NCI-H460 (cell line): Measurements from ENCODE around the gene CACNB4. TPM values are rescaled to one million over a fixed set of nuclear protein-coding genes. Genes with fewer than 3 reads are reported as not detected.

Experiments used
- DNase-seq: peaks from one replicate; pipeline ENCODE4 v3.0.0-alpha.2; 2016; ENCODE audit warnings: low read depth; ENCODE audit errors: extremely low read depth
- total RNA-seq: library from RNA; depleted of rRNA; stranded (reverse); fragments of >200 nt; shearing (Covaris generic); gene quantifications from 2 replicates; pipeline ENCODE4 v1.2.3, GENCODE V29; 2014

Gene CACNB4
- total RNA-seq, 1 experiment from 2014 or later, result 0.20 TPM

DNA sequence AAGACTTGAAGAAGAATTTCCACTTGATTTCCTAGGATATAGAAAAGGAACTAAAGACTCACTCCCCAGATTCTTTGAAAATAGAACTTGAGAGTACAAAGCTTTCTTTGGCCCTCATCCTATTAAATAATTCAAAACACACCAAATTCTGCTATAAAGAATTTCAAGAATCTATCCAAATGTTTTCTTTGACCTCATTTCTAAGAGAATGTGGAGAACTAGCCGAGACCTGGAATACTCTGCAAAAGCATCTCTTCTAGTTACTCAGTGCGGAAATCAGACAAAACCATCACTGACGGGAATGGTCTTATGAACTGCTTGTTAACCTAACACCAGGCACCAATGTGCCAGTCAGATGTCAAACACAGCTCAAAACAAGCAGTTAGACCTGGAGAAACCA lies 226.4 kb downstream of the CACNB4 start:
- no peak for DNase-seq

DNA sequence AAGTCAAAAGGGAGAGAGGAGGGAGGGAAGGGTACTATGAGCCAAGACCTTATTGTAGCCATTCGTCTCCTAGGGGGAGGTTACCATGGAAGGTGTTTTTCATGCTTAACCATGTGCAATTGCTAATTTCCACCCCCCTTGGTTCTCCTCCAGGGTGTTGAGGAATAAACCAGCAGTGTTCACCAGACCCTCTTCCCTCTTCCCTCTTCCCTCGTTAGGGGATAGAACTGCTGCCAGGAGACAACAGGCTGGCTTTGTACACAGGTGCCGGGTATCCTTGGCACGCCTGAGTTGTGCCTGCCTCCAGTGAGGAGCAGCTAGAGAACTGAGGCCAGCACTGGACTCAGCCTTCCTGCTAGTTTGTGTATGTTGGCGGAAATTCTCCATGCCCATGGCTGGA lies 229.6 kb downstream of the CACNB4 start:
- no peak for DNase-seq

DNA sequence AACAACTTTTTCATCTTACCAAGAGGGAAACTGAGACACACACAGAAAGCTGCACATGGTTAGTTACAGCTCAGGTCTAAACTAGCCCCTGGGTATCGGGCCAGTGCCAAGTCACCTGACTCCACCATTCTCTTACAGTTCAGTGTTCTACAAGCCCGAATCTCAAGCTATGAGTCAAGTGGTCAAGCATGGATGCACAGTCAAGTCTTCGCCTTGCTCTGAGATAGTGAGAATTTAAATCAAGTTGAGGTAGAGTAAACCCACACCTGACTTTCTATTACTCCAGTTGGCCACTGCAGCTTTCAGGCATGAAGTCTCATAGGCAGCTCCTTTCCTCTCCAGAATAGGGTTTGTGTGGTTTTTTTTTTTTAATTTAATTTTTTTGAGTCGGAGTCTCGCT lies 236.1 kb downstream of the CACNB4 start:
- no peak for DNase-seq

DNA sequence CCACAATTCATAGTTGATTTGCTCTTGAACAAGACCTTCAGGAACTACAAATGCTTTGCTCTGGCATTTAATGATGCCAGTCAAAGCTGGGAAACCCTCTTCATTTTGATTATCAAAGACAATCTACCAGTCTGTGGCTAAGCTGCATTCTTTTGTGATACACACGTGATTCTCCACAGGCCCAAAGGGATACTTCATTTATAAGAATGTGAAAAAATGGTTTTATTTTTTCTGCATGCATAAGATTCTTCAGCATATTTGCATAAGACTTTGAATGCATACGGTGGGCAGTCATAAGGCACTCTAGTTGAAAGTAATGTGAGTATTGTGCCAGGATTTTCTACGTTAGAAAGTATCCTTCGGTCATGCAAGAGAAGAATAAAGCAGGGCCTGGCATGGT lies 237.7 kb downstream of the CACNB4 start:
- DNase-seq, result no peak

DNA sequence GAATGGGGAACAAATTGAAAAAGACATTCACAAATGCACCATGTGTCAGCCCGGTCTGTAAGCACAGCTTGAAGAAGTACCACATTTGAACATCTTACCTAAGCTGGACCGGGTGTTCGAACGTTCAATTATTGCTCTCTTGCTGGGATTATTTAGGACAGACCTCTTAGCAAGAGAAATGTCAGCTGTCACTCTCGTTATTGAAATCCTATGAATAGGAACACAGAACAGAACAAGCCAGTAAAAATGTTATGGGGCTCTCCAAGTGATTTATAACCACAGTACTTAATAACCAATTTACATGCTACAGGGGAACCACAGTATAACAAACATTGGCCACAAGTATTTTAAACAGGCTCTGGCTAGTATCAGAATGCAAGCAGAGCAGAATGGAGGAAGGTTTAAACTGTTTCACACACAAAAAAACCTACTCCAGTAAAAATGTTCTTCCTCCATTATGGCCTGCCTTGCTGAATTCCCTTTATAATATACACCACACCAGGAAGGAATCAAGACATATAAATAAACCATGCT lies 238.2 kb downstream of the CACNB4 start:
- no peak for DNase-seq

DNA sequence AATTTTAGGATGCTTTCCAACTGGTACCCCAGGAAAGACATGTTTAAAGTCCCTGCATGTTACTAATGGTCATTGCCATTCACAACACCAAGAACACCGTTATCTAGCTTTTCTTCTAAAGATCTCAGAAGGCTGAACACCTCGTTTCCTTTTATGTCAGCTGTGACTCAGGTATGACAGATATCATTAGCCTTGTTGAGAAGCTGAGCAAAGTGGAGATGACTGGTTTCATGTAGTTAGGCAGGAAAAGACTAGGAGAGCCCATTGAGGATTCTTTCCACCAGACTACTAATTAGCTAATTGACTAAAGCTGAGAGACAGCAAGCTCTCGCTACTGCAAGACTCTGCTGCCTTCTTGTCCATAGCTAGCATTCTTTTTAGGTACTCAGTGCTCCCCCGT lies 238.6 kb downstream of the CACNB4 start:
- DNase-seq, result no peak

DNA sequence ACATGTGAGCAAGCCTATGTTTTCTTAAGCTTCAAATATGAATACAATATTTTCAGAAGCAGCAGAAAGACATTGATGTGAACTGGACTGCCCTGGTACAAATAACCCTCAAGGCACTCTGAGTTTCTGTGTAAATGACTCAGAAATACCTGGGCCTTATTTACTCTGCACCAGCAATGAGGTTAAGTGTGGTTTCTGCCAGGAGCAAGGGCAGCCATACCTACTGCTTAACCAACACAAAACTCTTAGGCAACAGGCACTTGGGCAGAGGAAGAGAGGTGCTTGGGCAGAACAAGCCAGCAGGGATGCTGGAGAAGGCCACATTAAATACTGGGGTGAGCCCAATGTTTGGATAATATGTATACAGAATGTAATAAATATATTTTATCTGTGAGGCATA lies 241.2 kb downstream of the CACNB4 start:
- no peak for DNase-seq

DNA sequence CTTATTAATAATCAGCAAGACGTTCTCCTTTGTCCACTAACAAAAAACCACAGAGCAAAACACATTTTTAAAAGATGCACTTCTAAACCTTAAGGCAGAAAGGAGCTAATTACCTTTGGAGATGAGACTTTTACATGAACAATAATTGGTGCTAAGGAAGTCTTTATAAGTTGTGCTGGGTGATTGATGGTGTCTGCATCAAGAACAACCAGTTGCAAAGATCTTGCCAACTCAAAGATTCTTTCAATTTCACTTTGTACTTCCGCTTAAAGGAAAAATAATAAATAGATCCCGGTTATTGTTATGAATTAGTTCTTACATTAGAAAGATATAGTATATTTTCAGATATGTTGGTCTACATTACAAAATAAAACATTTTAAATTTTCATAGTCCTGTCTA lies 243.7 kb downstream of the CACNB4 start:
- DNase-seq, result no peak

DNA sequence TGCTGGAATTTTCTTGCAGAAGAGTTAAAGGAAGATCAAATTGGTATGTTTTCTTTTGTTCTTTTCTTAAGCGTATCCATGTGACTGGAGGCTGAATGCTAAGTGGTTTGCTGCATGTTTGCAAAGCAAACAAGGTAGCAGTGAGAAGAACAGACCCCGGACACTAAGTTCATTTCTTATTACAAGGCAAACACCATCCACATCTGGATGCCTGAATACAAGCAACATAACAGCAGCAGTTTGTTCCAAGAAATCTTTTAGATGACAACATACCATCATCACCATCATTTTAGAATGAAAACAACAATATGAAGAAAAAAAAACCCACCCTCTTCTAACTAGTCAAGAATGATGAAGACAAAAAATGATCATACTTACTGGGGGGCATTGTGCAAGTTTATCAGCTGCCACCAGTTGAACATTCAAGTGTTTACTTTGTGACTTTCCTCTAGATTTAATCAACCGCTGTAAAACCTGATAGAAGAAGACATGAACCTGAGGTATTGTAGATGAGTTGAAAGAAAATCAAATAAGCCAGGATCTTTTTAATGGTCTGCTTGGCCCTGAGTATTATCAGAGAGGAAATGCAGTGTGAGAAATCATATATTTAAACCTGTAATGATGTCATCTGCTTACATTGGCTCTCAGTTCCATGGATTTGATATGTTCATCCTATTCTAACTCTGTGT lies 245.6 kb downstream of the CACNB4 start:
- DNase-seq, result no peak

DNA sequence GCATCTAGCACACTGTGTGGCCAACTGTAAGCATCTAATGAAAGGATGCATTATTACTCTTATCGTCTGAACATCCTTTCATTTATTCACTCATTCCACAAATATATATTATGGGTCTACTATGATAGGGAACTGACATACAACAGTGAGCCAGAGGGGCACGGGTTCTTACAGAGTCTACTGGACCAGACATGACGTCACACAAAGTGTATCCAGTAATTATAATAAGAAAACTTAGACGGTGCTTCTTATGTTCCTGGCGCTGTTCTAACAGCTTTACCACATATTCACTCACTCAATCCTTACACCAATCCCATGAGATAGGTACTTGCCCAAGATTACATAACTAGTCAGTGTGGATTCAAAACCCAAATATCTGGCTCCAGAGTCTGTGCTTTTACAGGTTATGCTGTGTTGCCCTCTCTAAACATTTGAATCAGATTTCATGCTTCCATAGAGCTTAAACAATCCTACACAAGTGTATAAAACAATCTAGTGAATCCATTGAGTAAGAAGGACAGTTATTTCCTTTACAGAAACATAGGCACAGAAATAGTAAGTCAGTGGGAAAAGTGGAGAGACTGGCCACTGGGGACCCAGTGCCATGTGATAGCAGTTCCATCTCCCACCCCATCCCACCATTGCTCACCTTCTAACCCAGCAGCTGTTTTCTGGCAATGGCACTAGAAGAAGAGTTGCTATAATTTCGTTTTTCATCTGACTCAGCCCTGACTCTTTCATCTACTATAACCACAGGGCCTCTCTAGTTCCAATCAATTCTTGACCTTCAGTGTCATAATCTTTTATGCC lies 246.4 kb downstream of the CACNB4 start:
- no peak for DNase-seq

DNA sequence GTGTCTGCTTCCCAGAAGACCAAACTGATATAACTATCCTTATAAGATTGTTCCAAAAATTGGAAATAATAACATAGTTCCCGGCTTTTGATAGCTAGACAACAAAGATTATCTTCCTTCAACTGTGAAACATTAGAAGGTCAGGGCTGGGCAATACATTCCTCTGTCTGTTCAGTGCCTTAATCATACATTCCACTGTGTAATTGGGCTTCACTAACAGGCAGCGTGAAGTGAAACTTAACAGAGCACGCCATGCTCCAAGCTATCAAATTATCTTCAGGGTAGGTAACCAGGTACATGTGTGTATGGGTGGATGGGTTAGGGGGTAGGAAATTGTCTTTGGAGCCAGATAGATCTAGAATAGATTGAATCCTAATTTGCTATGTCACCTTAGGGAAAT lies 247.1 kb downstream of the CACNB4 start:
- no peak for DNase-seq

DNA sequence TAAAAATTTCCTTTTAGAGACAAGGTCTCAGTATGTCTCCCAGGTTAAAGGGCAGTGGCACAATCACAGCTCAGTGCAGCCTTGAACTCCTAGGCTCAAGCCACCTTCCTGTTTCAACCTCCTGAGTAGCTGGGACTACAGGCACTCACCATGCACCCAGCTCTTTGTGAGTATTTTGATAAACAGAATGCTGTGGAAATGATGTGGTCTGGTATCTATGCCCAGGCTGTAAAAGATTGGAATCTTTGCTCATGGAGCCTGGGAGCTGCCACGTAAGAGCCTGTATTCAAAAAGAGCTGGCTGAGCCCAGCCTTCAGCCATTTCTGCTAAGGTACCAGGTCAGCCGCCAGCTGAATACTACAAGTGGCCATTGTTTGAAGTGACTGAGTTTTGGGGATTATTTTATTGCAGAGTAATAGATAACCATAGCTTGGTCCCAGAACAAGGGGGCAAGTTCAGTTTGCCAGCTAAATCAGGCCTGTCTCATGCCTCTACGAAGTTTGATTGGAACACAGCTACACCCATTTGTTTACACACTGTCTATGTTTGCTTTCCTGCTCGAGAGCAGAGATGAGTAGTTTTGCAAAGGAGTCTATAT lies 249.3 kb downstream of the CACNB4 start:
- DNase-seq, result no peak

DNA sequence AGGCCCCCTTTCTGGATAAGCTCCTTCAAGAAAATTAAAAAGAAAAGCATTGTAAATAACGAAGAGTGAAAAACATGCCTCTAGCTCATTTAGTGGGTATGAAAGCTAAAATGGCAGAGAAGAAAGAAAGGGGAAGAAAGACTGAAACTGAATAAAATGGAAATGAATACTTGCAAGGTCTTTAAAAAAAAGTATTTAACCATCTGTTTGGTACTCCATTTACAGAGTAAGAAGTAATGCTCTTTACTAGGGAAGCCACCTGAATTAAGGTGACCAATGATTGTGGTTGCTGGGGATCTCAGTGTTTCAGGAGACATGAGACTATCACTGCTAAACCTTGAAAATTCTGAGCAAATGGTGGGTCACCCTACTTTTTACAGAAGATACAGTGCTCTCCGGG lies 253.0 kb downstream of the CACNB4 start:
- no peak for DNase-seq

DNA sequence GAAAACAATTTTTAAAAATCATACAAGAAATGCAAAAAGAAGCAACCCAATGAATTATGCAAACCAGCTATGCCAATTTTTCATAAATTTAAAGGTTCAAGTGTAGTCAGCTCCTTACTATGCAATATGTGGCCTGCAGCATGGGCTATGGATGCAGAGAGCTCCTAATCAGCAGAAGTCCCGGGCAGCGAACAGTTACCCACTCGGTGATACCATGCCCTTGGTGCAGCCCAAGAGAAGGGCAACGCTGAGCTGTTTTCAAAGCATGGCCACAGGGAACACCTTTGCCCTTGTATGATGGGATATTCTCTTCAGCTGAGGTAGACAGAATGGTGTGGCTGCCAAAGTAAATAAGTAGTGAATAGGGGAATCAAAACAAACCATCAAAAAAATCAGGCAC lies 253.4 kb downstream of the CACNB4 start:
- DNase-seq, result no peak

DNA sequence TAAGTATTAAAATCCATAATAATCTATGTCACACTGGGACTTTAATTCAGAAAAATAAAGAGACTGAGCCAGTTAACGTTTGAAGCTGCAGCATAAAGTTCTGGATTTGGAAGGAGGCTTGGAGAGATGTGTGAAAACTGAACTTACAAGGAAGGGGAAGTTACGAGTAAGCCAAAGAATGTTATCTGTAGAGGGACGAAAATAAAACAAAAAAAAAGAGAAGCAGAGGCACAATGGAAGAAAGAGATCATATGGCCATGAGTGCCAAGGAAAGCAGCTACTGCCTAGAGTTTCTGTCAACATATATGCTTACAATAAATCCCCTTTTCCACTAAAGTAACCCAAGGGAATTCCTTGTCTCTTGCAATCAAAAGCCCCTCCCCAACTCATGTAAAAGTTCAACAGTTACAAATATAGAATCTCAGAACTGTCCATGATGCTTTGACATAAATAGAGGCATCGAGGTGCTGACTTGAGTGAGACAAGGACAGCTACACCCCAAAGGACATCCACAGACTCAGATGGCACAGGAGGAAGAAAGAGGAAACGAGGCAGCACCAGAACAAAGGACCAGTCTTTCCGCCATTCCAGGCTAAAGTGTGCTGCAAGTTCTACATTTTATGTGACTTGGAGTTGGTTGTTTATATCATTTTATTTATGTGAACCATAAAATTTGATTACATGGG lies 254.5 kb downstream of the CACNB4 start:
- no peak for DNase-seq

DNA sequence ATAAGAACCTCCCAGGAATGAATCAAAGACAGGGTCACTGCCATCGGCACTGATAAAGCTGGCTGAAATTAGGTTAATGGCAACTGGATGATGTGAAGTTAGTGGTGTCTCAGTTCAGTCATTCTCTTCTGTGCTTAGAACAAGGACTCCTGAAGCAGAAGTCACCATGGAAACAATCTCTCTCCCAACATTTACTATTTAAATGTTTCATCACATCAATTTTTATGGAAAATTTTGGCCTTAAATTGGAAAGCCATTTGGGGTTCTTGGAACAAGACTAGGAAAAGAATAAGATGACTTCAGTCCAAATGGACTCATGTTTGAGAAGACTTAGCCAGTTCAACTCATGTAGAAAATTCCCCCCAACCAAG lies 255.2 kb downstream of the CACNB4 start:
- no peak for DNase-seq

DNA sequence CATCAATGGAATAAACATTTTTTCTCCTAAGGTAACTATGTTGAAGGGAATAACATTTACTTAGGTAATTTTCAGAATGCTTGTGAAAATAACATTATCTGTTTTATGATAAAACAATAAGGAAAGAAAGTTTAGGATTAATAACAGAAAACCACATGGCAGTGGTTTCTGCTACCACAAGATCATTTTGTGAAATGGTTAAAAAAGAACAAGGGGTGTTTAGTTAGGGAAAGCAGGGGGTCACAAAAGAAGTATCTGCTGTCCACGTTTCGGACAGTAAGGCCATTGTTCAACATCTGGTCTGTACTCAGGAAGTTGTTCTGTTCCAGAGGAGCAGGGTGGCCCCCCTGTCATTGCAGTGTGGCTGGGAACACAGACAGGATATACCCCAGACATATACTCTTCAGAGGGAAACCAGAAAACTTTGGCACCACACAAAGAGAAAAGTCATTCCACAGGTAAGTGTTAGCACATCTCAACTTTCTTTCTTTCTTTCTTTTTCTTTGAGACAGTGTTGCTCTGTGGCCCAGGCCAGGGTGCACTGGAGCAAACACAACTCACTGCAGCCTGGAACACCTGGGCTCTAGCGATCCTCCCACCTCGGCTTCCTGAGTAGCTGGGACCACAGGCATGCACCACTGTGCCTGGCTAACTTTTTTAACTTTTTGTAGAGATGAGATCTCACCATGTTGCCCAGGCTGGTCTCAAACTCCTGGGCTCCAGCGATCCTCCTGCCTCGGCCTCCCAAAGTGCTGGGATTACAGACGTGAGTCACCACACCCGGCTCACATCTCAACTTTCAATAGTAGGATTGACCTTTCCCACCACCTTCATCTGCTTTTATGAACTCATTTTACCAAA lies 255.8 kb downstream of the CACNB4 start:
- DNase-seq, result no peak

DNA sequence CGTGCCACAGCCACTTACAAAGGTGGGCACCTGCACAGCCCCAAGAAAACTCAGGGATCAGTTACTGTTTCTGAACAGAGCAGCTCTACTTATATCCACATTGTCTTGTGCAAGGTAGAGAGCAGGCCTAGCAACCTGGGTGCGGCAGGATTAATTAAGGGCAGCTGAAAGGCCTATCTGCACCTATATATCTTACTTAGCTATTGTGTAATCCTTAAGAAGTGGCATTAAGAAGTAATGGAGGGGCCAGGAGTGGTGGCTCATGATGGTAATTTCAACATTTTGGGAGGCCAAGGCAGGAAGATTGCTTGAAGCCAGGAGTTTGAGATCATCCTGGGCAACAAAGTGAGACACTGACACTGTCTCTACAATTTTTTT lies 257.8 kb downstream of the CACNB4 start:
- DNase-seq, result no peak

DNA sequence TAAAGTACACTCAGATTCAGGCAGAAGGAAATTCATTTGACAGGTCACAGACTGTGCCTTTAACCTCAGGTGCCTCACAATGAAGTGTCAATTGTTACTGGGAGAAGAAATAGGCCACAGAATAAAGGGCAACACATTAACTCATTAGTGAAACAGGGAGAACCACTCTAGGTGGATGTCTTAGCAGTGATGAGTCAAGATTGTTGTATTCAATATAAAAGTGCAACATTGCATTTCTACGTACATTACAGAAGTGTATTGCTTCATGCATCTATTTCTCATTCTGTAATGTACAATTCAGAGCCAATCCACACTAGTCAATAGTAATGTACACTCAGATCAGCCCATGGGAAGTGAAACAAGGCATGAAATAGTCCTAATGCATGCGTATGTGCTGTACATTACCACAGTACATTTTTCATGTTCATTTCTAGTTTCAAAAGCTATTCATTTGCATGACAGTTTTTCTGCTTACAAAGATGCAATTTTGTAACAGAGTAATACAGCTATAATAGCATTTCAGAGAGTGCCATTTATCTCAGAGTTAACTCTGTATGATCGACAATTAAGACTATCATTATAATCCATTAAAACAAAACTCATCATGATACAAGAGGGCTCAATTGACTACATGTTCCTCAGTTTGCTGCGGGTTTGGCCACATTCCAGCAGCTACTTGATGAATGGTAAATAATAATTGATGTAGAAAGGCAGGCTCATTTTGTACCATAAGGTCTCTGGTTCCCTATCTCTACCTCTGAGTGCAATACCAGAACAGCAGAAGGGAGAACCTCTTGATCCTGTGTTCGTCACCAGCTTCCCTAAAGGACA lies 258.4 kb downstream of the CACNB4 start:
- no peak for DNase-seq
